Suprapubic skin (tissue), 3 donors: Measurements from ENCODE around the gene SF3A2.
"Not testable (repeated sequence)": the region's sequence is repeated elsewhere in the genome, so short reads cannot be mapped to it uniquely, and the experiment has no call there.

Experiments
- CTCF ChIP-seq, 2 donors: fragments of 200-600 bp in 1 of 2; fragments of 450-650 bp in 1 of 2; sonication (generic) in 1 of 2; IDR thresholded peaks; one replicate each; pipeline ENCODE4 v1.5.1; 2016 to 2019; ENCODE audit warnings: antibody characterized with exemption in 2 of 2, mild to moderate bottlenecking in 1 of 2, moderate library complexity in 1 of 2
- POLR2AphosphoS5 ChIP-seq, 3 donors: sonication (generic); formaldehyde crosslinking; IDR thresholded peaks; one replicate each; pipeline ENCODE4 v1.6.1; 2017; ENCODE audit warnings: antibody characterized with exemption in 3 of 3

- TF ChIP-seq CTCF, POLR2AphosphoS5 (IDR thresholded peaks at IDR 0.05): not testable (repeated sequence)
Observed at GRCh38 chr19:2281265-2282061, 44.8 kb downstream of the SF3A2 start.
